ENCODE results near the gene SLC44A5. TPM values are rescaled to one million over a fixed set of nuclear protein-coding genes. Genes with fewer than 3 reads are reported as not detected.
"Not testable (repeated sequence)": the region's sequence is repeated elsewhere in the genome, so short reads cannot be mapped to it uniquely, and the experiment has no call there.

The SLC44A5 gene
- total RNA-seq, 4 donors from 2014 or later: 0.27 to 1.1 (median 0.42) TPM

GRCh38 chr1:75423136-75423535 lies 187.8 kb downstream of the SLC44A5 start:
- no peaks in the 10 kb centered on the region for H3K36me3 ChIP-seq
- TF ChIP-seq EP300 (IDR thresholded peaks at IDR 0.05) (no peak), CTCF (IDR thresholded peaks at IDR 0.05) (no peak), POLR2AphosphoS5 (IDR thresholded peaks at IDR 0.05) (no peak), POLR2A (IDR thresholded peaks at IDR 0.05) (no peak)
- no peak for ATAC-seq
- 46 to 58% methylated on average over 4 of the region's 4 CpGs for WGBS, 2 donors (ENCODE audit: low coverage in 1 of 2)
- no peak overlapping the region for H3K4me3 ChIP-seq
- H3K27me3 ChIP-seq: no peaks in the 10 kb centered on the region
- H3K9me3 ChIP-seq: no peaks in the 10 kb centered on the region
- H3K4me1 ChIP-seq: no peaks in the 10 kb centered on the region
- no peak overlapping the region for H3K27ac ChIP-seq

- no peaks in the 10 kb centered on the region for H3K4me1 ChIP-seq
- H3K27ac ChIP-seq: no peak overlapping the region
- no peaks in the 10 kb centered on the region for H3K27me3 ChIP-seq
- no peaks in the 10 kb centered on the region for H3K36me3 ChIP-seq
- peaks cover 0 to 2% (median 0%) of the 10 kb centered on the region in 3 donors for H3K9me3 ChIP-seq
- TF ChIP-seq POLR2A (IDR thresholded peaks at IDR 0.05) (no peak), CTCF (IDR thresholded peaks at IDR 0.05) (no peak), EP300 (IDR thresholded peaks at IDR 0.05) (no peak), POLR2AphosphoS5 (IDR thresholded peaks at IDR 0.05) (no peak)
- no peak overlapping the region for H3K4me3 ChIP-seq
- ATAC-seq: no peak
- WGBS, 2 donors (ENCODE audit: low coverage in 1 of 2): 75 to 83% methylated on average over 1 of the region's 1 CpG
Measured at GRCh38 chr1:75421371-75421770, 189.5 kb downstream of the SLC44A5 start.

- 56 to 59% methylated on average over 2 of the region's 3 CpGs for WGBS, 2 donors (ENCODE audit: low coverage in 1 of 2)
- Histone ChIP-seq H3K27me3 (no peaks in the 10 kb centered on the region), H3K4me1 (no peaks in the 10 kb centered on the region), H3K4me3 (no peak overlapping the region), H3K27ac (no peak overlapping the region), H3K9me3 (peaks cover 0 to 10% (median 0%) of the 10 kb centered on the region in 3 donors), H3K36me3 (no peaks in the 10 kb centered on the region)
- ATAC-seq: no peak
- TF ChIP-seq POLR2A (IDR thresholded peaks at IDR 0.05) (no peak), POLR2AphosphoS5 (IDR thresholded peaks at IDR 0.05) (no peak), EP300 (IDR thresholded peaks at IDR 0.05) (no peak), CTCF (IDR thresholded peaks at IDR 0.05) (no peak)
Measured at GRCh38 chr1:75415187-75415586, 195.7 kb downstream of the SLC44A5 start.

- ATAC-seq: no peak
- Histone ChIP-seq H3K4me1 (no peaks in the 10 kb centered on the region), H3K36me3 (no peaks in the 10 kb centered on the region), H3K27me3 (no peaks in the 10 kb centered on the region), H3K9me3 (peaks cover 0 to 10% (median 0%) of the 10 kb centered on the region in 3 donors), H3K4me3 (no peak overlapping the region), H3K27ac (no peak overlapping the region)
- TF ChIP-seq POLR2A (IDR thresholded peaks at IDR 0.05) (no peak), CTCF (IDR thresholded peaks at IDR 0.05) (no peak), EP300 (IDR thresholded peaks at IDR 0.05) (no peak), POLR2AphosphoS5 (IDR thresholded peaks at IDR 0.05) (no peak)
- 55 to 63% methylated on average over 3 of the region's 3 CpGs for WGBS, 2 donors (ENCODE audit: low coverage in 1 of 2)
Measured at GRCh38 chr1:75412616-75413015, 198.3 kb downstream of the SLC44A5 start.

GRCh38 chr1:75404681-75405080 lies 206.2 kb downstream of the SLC44A5 start:
- not testable (repeated sequence) for H3K27ac ChIP-seq, H3K4me1 ChIP-seq, H3K4me3 ChIP-seq, H3K27me3 ChIP-seq, ATAC-seq, H3K36me3 ChIP-seq
- peaks cover 0 to 21% (median 0%) of the 10 kb centered on the region in 3 donors for H3K9me3 ChIP-seq
- 60 to 62% methylated on average over 1 of the region's 1 CpG for WGBS, 2 donors (ENCODE audit: low coverage in 1 of 2)

- H3K9me3 ChIP-seq: peaks cover 0 to 21% (median 0%) of the 10 kb centered on the region in 3 donors
Measured at GRCh38 chr1:75403147-75403646, 207.7 kb downstream of the SLC44A5 start.

More at GRCh38 chr1:75403147-75403646, 207.7 kb downstream of the SLC44A5 start:
- not testable (repeated sequence) for H3K4me1 ChIP-seq, H3K4me3 ChIP-seq, H3K36me3 ChIP-seq, ATAC-seq, H3K27me3 ChIP-seq, H3K27ac ChIP-seq
- WGBS, 2 donors (ENCODE audit: low coverage in 1 of 2): 100% methylated on average over 2 of the region's 5 CpGs; no CpG with 5 or more reads in 1 of the 2 donors
